ENCODE measurements around the gene AASDH.
"Not testable (repeated sequence)": the region's sequence is repeated elsewhere in the genome, so short reads cannot be mapped to it uniquely, and the experiment has no call there.

The AASDH gene

GRCh38 chr4:56372774-56373173, 14.5 kb downstream of the AASDH start:
- no peak overlapping the region for H3K4me3 ChIP-seq (ENCODE audit: low read depth, low read length)
- no peak for DNase-seq (ENCODE audit: low read depth)
- TF ChIP-seq CTCF (IDR thresholded peaks at IDR 0.05; ENCODE audit: low read depth, low read length, missing control alignments): no peak
- in situ Hi-C loops (cut with HindIII; ENCODE audit: low sequenced_read_pairs): no loop called here

GRCh38 chr4:56371426-56372220, 15.7 kb downstream of the AASDH start:
- TF ChIP-seq CTCF (IDR thresholded peaks at IDR 0.05; ENCODE audit: low read depth, low read length, missing control alignments): no peak
- in situ Hi-C loops (cut with HindIII; ENCODE audit: low sequenced_read_pairs): no loop called here
- DNase-seq (ENCODE audit: low read depth): no peak
- H3K4me3 ChIP-seq (ENCODE audit: low read depth, low read length): no peak overlapping the region

- TF ChIP-seq CTCF (IDR thresholded peaks at IDR 0.05; ENCODE audit: low read depth, low read length, missing control alignments): no peak
- DNase-seq (ENCODE audit: low read depth): no peak
- no peak overlapping the region for H3K4me3 ChIP-seq (ENCODE audit: low read depth, low read length)
- in situ Hi-C loops (cut with HindIII; ENCODE audit: low sequenced_read_pairs): no loop called here
Measured at GRCh38 chr4:56370377-56370776, 16.9 kb downstream of the AASDH start.

- H3K4me3 ChIP-seq (ENCODE audit: low read depth, low read length); DNase-seq (ENCODE audit: low read depth); in situ Hi-C loops (cut with HindIII; ENCODE audit: low sequenced_read_pairs): not testable (repeated sequence)
Measured at GRCh38 chr4:56362981-56363380, 24.3 kb downstream of the AASDH start.

- no peak for DNase-seq (ENCODE audit: low read depth)
- in situ Hi-C loops (cut with HindIII; ENCODE audit: low sequenced_read_pairs): no loop called here
- H3K4me3 ChIP-seq (ENCODE audit: low read depth, low read length): no peak overlapping the region
- no peak for TF ChIP-seq CTCF (IDR thresholded peaks at IDR 0.05; ENCODE audit: low read depth, low read length, missing control alignments)
Measured at GRCh38 chr4:56360071-56360470, 27.2 kb downstream of the AASDH start.

GRCh38 chr4:56356650-56357049, 30.6 kb downstream of the AASDH start:
- in situ Hi-C loops (cut with HindIII; ENCODE audit: low sequenced_read_pairs): no loop called here
- no peak overlapping the region for H3K4me3 ChIP-seq (ENCODE audit: low read depth, low read length)
- TF ChIP-seq CTCF (IDR thresholded peaks at IDR 0.05; ENCODE audit: low read depth, low read length, missing control alignments): no peak
- DNase-seq (ENCODE audit: low read depth): no peak

GRCh38 chr4:56348576-56348975, 38.7 kb downstream of the AASDH start:
- no peak for TF ChIP-seq CTCF (IDR thresholded peaks at IDR 0.05; ENCODE audit: low read depth, low read length, missing control alignments)
- in situ Hi-C loops (cut with HindIII; ENCODE audit: low sequenced_read_pairs): no loop called here
- H3K4me3 ChIP-seq (ENCODE audit: low read depth, low read length): no peak overlapping the region
- no peak for DNase-seq (ENCODE audit: low read depth)
